Stimulated activated CD4-positive, alpha-beta T cell treated with anti-CD3 and anti-CD28 coated beads, Interleukin-12 subunit alpha, Interleukin-12 subunit beta, amount 100 ng/mL, for 24 hours (primary cell): ENCODE results near the gene EID2.
A peak's percentile ranks its signal among the peaks of the same experiment; 100 is the strongest.

Experiments
- DNase-seq, 2 experiments: peaks; one replicate each; pipeline ENCODE4 v3.0.0-alpha.2; 2020; ENCODE audit warnings: low read depth in 2 of 2

Gene EID2

GRCh38 chr19:39502640-39503417 is 37.1 kb downstream of the EID2 start:
- peak; percentile 55 to 65 for DNase-seq

DNA sequence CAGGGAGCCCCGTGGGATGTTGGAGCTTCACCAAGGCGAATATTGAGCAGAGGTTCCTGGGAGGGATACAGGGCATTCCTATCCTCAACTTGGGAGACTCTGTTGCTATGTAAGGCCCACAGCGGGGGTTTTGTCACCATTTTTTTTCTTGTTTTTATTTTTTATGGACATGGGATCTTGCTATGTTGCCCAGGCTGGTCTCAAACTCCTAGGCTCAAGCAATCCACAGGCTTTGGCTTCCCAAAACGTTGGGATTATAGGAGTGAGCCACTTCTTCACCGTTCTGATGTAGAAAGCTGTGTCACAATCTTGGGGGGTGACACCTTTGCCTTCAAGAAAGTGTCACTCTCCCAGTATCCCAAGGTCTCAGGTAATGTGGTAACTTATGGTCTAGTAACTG is 38.6 kb downstream of the EID2 start:
- DNase-seq = no peak

- no peak for DNase-seq
These were observed 39.4 kb downstream of the EID2 start for GRCh38 chr19:39500543-39500942.

DNA sequence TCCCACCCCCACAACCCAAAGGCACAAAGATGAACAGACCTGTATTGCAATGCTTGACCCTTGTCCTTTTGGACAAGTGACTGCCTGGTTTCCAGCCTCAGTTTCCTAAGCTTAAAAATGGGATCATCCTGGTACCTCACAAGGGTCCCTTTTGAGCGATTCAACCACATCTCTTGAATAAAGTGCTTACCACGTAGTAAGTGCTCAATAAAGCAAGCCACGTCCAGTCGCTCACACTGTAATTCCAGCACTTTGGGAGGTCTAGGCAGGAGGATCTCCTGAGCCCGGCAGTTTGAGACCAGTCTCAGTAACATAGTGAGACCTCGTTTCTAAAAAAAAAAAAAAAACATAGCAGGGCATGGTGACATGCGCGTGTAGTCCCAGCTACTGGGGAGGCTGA is 40.0 kb downstream of the EID2 start:
- DNase-seq = no peak

DNA sequence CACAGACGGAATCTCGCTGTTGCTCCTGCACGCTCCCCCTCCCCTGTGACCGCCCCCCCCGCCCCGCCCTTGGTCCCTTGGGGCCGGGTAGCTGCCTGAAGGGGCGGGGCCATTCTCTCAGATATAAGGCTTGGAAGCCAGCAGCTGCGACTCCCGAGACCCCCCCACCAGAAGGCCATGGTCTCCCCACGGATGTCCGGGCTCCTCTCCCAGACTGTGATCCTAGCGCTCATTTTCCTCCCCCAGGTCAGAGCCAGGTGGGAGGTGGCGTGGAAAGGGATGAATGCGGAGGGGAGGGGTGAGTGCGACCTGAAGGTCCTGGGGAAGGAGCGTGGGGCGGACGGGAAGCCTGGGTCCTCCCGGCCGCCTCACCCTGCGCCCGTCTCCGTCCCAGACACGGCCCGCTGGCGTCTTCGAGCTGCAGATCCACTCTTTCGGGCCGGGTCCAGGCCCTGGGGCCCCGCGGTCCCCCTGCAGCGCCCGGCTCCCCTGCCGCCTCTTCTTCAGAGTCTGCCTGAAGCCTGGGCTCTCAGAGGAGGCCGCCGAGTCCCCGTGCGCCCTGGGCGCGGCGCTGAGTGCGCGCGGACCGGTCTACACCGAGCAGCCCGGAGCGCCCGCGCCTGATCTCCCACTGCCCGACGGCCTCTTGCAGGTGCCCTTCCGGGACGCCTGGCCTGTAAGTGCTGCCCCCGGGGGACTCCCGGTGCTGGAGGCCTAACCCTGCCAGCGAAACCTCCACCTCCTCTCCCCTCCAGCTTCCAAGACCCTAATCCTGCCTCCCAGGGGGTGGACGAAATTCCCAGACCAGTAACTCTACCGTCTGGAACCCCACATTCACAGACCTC is 40.9 kb downstream of the EID2 start, which contains the start of gene DLL3:
Gene DLL3, plus strand, starts transcription at position 150 of the 845 bp plus-strand sequence. Its CDS starts 28 bp downstream, at position 178.
- DNase-seq = no peak

- DNase-seq = no peak
These were observed 41.8 kb downstream of the EID2 start for GRCh38 chr19:39497996-39498797.

DNA sequence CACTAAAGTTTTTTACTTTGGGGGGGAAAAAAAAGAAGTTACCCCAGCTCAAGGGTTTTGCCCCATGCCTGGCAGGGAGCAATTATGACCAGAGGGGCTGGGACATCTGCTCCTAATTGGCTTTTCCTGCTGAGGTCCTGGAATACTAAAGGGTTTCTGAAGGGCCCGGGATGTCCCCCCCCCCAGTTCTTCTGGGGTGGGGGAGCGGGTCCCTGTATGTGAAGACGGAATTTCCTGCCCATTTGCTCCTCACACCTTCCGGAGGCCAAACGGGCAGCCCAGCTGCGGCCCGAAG is 42.3 kb downstream of the EID2 start:
- no peak for DNase-seq

GRCh38 chr19:39496063-39496462 is 43.9 kb downstream of the EID2 start:
- no peak for DNase-seq

GRCh38 chr19:39494661-39495060 is 45.3 kb downstream of the EID2 start:
- no peak for DNase-seq

DNA sequence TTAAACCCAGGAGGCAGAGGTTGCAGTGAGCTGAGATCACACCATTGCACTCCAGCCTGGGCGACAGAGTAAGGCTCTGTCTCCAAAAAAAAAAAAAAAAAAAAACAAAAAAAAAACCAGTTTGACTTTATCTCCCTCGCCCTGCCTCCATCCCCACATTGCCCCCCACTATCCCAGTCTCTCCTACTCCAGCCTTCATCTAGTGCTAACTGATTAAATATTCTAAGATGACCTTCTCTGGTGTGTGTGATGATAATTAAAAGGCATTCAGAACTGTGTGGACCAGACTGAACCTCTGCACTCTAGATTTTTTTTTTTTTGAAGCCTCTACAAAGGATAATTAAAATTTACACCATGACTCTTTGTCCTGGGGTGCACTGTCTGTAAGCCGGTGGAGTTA is 47.2 kb downstream of the EID2 start:
- no peak for DNase-seq

- DNase-seq = no peak
These were observed 47.7 kb downstream of the EID2 start for GRCh38 chr19:39492225-39492624.

GRCh38 chr19:39489756-39490155 is 50.2 kb downstream of the EID2 start:
- DNase-seq = no peak
